DND-41 (cell line): ENCODE data around the gene C1orf198.

Experiments used
- CTCF ChIP-seq: IDR thresholded peaks from 2 replicates; pipeline ENCODE4 v1.5.1; 2012; ENCODE audit warnings: borderline replicate concordance, low read length, moderate library complexity, mild to moderate bottlenecking; ENCODE audit not compliant: poor library complexity, severe bottlenecking; ENCODE audit errors: extremely low read depth
- EZH2 ChIP-seq: IDR thresholded peaks from 3 replicates; pipeline ENCODE4 v1.6.1; 2012; ENCODE audit warnings: borderline replicate concordance, low read depth, mild to moderate bottlenecking, moderate library complexity, low read length, inconsistent platforms; ENCODE audit not compliant: severe bottlenecking

GRCh38 chr1:230818901-230819300 lies 49.4 kb downstream of the C1orf198 start:
- TF ChIP-seq CTCF, result no peak
- TF ChIP-seq EZH2, result no peak
